ENCODE measurements around the gene EDEM2.
"Not testable (repeated sequence)": the region's sequence is repeated elsewhere in the genome, so short reads cannot be mapped to it uniquely, and the experiment has no call there.

GRCh38 chr20:35071436-35072153 is 75.5 kb downstream of the EDEM2 start:
- TF ChIP-seq EZH2 (IDR thresholded peaks at IDR 0.05; ENCODE audit: borderline replicate concordance, insufficient read depth, low read length, poor library complexity, severe bottlenecking); CTCF (IDR thresholded peaks at IDR 0.05; ENCODE audit: poor library complexity, severe bottlenecking); SMC3 (conservative IDR thresholded peaks at IDR 0.05; ENCODE audit: poor library complexity); EP300 (conservative IDR thresholded peaks at IDR 0.05; ENCODE audit: poor library complexity, severe bottlenecking); RAD21 (conservative IDR thresholded peaks at IDR 0.05); TAF1 (IDR thresholded peaks at IDR 0.05; ENCODE audit: low read depth): not testable (repeated sequence)

Data from neural cell (in vitro differentiated cells).